NCI-H345 (cell line): ENCODE measurements around the gene PSMG3.

Experiments
- DNase-seq: peaks from one replicate; lab custom pipeline; 2025; lab: John Stamatoyannopoulos, UW

Gene PSMG3

GRCh38 chr7:1579481-1580421 lies 9.9 kb upstream of the PSMG3 start:
- peak; percentile 65 for DNase-seq

DNA sequence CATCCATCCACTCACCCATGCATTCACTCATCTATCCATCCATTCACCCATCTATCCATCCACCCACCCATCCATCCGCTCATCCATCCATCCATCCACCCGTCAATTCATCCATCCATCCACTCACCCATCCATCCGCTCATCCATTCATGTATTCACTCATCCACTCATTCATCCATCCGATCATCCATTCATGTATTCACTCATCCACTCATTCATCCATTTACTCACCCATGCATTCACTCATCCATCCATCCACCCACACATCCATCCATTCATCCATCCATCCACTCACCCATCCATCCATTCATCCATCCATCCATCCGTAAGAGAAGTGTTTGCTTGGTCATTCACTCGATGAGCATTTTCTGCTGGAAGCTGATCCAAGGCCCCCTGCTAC lies 8.7 kb upstream of the PSMG3 start:
- DNase-seq = no peak

DNA sequence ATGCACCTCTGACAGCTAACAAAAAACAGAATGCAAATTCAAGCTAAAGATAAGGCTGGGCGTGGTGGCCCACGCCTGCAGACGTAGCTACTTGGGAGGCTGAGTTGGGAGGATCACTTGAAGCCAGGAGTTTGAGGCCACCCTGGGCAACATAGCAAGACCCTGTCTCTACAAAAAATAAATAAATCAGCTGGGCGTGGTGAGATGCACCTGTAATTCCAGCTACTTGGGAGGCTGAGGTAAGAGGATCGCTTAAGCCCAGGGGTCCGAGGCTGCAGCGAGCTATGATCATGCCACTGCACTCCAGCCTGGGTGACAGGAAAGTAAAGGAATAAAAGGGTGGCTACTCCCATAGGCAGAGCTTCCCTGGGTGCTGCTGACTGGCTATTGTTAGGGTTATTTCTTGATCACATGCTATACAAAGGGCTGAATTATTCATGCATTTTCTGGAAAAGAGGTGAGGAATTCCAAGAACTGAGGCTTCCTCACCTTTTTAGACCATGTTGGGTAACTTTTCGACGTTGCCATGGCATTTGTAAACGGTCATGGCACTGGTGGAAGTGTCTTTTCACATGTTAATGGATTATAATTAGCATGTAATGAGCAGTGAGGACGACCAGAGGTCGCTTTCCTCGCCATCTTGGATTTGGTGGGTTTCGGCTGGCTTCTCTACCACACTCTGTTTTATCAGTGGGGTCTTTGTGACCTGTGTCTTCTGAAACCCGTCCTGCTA lies 6.9 kb upstream of the PSMG3 start:
- no peak for DNase-seq

DNA sequence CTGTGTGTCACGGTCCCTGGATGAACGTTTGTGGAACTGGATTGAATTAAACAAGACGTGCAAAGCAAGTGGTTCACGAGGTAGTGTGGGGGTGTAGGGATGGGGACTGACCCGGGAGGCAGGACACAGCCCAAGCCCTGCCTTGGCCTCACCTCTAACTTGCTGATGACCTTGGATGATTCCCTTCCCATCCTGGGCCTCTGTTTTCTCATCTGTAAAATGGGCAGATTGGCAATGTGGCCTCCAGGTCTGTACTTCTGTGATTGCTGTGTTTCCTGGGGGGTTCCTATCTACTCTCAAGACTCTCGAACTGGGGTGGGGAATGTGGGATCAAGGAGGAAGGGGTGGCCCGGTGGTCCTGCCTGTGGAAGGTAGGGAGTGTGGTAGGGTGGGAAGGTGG lies 6.0 kb upstream of the PSMG3 start:
- no peak for DNase-seq

DNA sequence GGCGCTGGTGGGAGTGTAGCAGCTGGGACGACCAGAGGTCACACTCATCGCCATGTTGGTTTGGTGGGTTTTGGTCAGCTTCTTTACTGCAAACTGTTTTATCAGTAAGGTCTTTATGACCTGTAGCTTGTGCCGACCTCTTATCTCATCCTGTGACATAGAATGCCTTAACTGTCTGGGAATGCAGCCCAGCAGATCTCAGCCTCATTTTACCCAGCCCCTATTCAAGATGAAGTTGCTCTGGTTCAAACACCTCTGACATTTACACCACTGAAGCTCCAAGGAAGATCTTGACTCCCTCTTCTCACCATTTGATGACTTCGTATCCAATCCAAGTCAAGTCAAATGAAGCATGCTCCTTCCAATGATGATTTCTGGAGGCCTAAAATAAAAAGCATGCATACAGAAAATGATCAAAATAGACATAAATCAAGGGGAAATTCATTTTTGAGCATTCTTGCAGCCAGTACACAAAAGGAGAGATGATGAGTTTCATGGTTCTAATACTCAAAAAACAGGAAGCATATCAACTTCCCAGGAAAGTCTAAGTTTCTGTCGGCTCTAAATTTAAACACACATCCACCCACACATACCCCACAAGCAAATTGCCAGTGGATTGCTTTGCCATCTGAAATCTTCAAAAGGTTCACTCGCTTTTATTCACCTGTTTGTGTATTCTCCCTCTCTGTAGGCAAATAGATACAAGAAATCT lies 2.4 kb upstream of the PSMG3 start:
- no peak for DNase-seq

- no peak for DNase-seq
Observed at GRCh38 chr7:1569440-1569832, 396 bp downstream of the PSMG3 start.

DNA sequence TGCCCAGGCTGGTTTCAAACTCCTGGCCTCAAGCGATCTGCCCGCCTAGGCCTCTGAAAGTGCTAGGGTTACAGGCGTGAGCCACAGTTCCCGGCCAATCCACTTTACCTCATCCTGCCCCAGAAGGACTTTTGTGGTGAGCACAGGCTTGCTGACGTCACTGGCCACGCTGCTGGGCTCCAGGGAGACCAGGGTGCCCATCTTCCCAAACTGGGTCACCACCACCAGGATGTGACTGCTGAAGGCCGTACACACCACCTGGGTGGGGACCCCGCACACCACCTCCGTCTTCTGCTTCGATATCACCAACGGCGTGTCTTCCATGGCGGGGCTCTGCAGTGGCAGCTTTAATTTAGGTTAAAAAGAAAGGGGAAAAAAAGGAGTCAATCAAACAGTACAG lies 816 bp downstream of the PSMG3 start:
- no peak for DNase-seq

DNA sequence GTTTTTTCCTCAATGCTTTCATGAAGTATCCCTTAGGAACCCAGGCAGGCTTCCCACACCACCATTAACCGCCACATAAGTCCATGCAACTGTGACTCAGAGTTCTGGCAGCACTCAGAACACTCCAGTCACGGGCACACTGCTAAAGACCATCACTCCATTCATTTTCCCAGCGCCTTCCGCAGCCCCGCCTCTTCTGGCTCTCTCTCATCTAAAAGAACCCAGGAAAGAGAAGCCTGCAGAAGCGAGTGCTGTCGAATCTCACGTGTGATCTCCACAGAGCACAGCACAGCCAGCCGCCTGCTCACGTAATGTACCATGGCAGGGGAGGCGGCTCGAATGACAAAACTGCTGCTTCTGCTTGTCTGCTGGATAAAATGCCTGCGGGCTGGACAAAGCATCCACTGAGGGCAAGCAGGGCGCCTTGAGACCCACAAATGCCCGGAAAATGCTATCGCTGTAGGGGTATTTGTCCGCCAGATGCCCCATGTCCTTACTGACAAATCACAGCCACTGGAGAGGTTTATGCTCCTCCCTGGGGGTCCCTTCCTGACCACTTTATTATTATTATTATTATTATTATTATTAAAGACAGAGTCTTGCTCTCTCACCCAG lies 1.8 kb downstream of the PSMG3 start:
- no peak for DNase-seq

GRCh38 chr7:1567049-1567771 lies 2.6 kb downstream of the PSMG3 start:
- no peak for DNase-seq

- DNase-seq = no peak
Observed at GRCh38 chr7:1566687-1567048, 3.2 kb downstream of the PSMG3 start.

- no peak for DNase-seq
Observed at GRCh38 chr7:1564603-1565022, 5.2 kb downstream of the PSMG3 start.

DNA sequence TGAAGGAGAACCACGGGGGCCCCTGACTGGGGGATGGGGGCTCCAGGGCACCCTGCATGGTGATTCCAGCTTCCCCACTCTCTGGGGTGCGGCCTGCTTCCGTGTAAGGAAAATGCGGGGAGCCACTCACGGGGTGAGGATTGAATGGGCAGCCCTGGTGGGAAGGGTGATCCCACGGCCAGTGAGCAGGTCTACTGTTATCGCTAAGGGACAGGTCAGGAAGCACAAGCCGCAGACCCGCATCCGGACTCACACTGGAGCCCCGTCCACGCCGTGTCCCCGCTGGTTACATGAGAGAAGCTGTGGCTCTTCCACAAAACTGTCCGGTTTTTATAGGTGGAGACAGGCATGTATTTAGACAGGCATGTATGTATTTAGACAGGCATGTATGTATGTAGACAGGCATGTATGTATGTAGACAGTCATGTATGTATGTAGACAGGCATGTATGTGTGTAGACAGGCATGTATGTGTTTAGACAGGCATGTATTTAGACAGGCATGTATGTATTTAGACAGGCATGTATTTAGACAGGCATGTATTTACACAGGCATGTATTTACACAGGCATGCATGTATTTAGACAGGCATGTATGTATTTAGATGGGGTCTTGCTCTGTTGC lies 5.7 kb downstream of the PSMG3 start:
- DNase-seq = no peak

DNA sequence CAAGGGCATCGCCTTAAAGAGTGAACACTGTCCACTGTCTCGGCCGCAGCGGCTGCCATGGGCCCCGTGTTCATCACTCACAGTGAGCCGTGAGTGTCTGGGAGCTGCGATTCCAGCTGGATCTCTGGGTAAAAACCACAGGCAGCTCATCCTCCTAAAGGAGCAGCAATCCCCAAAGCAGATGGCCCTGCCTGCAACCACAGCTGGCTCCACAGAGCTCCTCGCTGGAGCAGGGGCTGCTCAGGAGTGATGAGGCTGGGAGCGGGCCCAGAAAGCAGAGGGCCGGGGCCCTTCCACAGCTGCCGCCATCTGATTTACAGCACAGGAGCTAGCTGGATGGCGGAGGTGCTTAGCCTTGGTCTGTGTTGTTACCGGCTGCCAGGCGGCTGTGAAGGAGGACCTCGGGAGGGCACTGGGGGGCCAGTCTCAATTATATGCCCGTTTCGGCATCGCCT lies 7.2 kb downstream of the PSMG3 start:
- no peak for DNase-seq

GRCh38 chr7:1562116-1562515 lies 7.7 kb downstream of the PSMG3 start:
- DNase-seq = no peak

- DNase-seq = no peak
Observed at GRCh38 chr7:1561036-1561940, 8.5 kb downstream of the PSMG3 start.

DNA sequence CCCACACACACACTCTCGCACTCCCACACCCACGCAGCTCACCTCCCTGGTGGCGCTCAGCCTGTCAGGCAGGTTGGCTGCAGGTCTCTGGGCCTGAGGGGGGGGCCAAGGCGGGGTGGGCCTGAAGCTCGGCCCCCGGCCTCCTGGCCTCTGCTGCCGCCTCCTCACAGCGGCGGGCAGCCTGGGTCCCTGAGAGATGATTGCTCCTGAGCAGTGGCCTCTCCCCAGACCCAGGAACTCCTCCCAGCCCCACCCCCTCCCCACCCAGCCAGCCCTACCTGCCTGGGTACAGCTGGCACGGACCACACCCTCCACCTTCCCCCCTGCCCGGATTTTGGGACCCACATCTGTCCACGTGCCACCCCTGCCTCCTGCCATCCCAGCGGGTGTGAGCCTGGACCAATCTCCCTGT lies 9.2 kb downstream of the PSMG3 start:
- DNase-seq = no peak

DNA sequence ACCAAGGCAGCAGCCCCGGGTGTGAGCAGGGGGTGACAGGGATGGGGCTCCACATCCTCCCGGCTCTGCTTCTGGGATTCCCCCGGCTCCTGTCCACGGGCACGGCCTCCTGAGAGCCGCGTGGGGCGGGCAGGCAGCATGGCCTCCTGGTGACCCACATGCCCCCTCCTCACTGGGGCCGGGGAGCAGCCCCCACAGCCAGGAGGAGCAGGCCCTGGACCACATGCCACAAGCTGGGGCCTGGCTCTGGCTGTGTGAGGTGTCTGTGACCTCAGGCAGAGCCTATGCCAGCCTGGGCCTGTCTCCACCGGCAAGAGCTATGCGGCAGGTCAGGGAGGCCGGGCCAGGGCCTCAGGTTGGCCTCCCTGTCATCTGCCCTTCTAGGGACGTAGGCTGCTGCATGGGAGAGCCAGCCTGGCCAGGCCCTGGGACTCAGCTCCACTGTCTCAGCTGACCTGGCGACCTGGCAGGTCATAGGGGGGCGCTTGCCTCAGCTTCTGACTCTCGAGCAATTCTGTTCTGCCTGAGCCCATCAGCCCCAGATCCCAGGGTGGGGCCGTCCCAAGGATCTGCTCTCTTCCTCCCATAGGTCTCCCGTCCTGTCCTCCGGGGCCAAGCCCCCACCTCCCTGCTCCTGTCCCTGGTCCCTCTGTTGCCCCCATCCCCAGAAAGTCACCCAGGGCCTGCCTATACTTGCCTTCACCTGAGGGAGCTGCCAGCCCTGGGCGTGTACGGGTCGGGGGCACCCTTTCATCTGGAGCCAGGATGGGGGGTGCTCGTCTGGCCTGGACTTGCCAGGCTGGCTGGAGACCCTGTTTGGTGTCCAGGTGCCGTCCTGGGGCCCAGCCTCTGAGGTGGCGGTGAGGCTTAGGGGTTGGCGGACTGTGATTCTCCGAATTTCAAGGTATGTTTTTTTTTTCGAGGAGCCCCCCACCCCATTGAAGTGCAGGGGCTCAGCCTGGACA lies 9.9 kb downstream of the PSMG3 start:
- DNase-seq = no peak

DNA sequence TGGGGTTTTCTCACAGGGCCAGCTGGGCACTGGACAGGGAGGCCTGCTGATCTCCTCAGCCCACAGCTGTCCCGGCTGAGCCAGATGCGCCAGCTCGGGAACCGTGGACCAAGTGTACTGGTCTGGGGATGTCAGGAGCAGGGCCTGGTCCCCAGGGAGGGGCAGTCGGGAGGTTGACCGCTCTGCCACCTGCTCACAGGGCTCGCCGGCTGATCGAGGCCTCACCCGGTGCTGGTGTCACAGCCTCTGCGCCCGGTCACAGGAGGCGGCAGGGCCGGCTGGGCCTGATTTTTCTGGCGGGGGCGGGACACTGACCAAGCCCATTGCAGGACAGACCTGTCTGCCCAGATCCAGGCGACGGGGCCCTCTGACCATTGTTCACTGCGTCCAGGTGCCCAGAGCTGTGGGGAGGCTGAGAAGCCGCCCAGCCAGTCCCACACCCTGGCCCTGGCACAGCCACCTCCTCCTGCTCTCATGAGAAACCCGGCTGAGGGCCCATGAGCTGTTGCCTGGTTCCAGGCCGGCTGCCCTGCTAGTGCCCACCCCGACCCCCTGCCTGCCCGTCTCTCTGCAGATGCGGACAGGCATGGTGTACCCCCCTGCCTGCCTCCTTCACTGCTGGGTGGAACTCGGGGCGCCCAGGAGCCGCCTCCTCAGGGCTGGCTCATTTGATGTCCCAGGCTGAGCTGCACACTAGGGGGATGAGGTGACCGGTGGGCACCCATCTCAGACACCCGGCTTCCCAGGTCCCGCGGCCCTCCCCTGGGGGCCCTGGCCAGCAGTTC lies 10.8 kb downstream of the PSMG3 start:
- no peak for DNase-seq
